ENCODE data around the gene PLEKHN1. TPM values are rescaled to one million over a fixed set of nuclear protein-coding genes. Genes with fewer than 3 reads are reported as not detected.

Gene PLEKHN1
- total and polyA plus RNA-seq, 2 donors (not counting 3 experiments of a cell fraction or from before 2014, with no cell fraction given): 0.29 to 0.88 TPM

GRCh38 chr1:942411-942821 lies 23.9 kb upstream of the PLEKHN1 start:
- Histone ChIP-seq H3K4me3 (replicated peaks in 1 of 3; ENCODE audit: insufficient read depth in 1 of 3, low read depth in 1 of 3, low read length in 3 of 3) (no peak overlapping the region), H3K4me1 (ENCODE audit: control insufficient read depth, extremely low read depth, insufficient read depth, low read length) (peaks cover 12% of the 10 kb centered on the region), H2AFZ (ENCODE audit: low read depth, low read length) (no peak overlapping the region), H3K36me3 (ENCODE audit: control insufficient read depth in 2 of 2, extremely low read depth in 1 of 2, insufficient read depth in 2 of 2, low read length in 2 of 2) (peaks cover 0 to 12% of the 10 kb centered on the region in 2 experiments), H3K79me2 (ENCODE audit: control insufficient read depth, insufficient read depth, low read length) (no peaks in the 10 kb centered on the region), H3K9ac (replicated peaks; ENCODE audit: extremely low read depth, insufficient read depth, low read length) (no peak overlapping the region), H3K9me3 (replicated peaks; ENCODE audit: control insufficient read depth, insufficient read depth, low read length) (no peaks in the 10 kb centered on the region), H3K4me2 (ENCODE audit: insufficient read depth, low read length) (no peak overlapping the region), H3K27me3 (ENCODE audit: control insufficient read depth in 2 of 2, insufficient read depth in 2 of 2, low read length in 2 of 2) (peaks cover 7 to 29% of the 10 kb centered on the region in 2 experiments), H3K9me1 (replicated peaks; ENCODE audit: control insufficient read depth, extremely low read depth, insufficient read depth, low read length) (no peaks in the 10 kb centered on the region), H3K27ac (ENCODE audit: insufficient read depth, low read depth, low read length) (no peak overlapping the region), H4K20me1 (replicated peaks; ENCODE audit: control insufficient read depth, extremely low read depth, insufficient read depth, low read length) (no peaks in the 10 kb centered on the region)
- intact Hi-C loops (cut with micrococcal nuclease) (no loop called here), dilution Hi-C loops (cut with MboI; ENCODE audit: extremely low pct_ligation_motif_present, low sequenced_read_pairs) (no loop called here)
- FAIRE-seq (no peak), DNase-seq (ENCODE audit: low read depth, low spot score) (no peak)
- ChIA-PET CTCF (interaction anchor here (1.0 to 3.2 kb wide), 5 partner anchors 9 to 73 kb away, joined by 3 to 14 read pairs (median 3); partner anchors contain the start of gene NOC2L), POLR2A (no interaction called here)
- TF ChIP-seq EZH2 (IDR thresholded peaks at IDR 0.05; ENCODE audit: borderline replicate concordance, low read depth, low read length, severe bottlenecking) (peak; percentile 79), MAX (IDR thresholded peaks at IDR 0.05; ENCODE audit: insufficient read depth, insufficient read length) (no peak)
- BruUV-seq (replicated peaks): no TSS peak

- H3K4me1 ChIP-seq (ENCODE audit: control insufficient read depth, extremely low read depth, insufficient read depth, low read length): peaks cover 12% of the 10 kb centered on the region
- CTCF ChIA-PET: interaction anchor here (0.8 to 3.2 kb wide), 6 partner anchors 9 to 74 kb away, joined by 3 to 14 read pairs (median 4); partner anchors contain the start of gene NOC2L
- DNase-seq (ENCODE audit: low read depth, low spot score) (no peak), FAIRE-seq (no peak)
- no peak overlapping the region for H3K4me2 ChIP-seq (ENCODE audit: insufficient read depth, low read length)
- H3K9me3 ChIP-seq (replicated peaks; ENCODE audit: control insufficient read depth, insufficient read depth, low read length): no peaks in the 10 kb centered on the region
- H3K9me1 ChIP-seq (replicated peaks; ENCODE audit: control insufficient read depth, extremely low read depth, insufficient read depth, low read length): no peaks in the 10 kb centered on the region
- H3K27me3 ChIP-seq (ENCODE audit: control insufficient read depth in 2 of 2, insufficient read depth in 2 of 2, low read length in 2 of 2): peaks cover 7 to 29% of the 10 kb centered on the region in 2 experiments
- H4K20me1 ChIP-seq (replicated peaks; ENCODE audit: control insufficient read depth, extremely low read depth, insufficient read depth, low read length): no peaks in the 10 kb centered on the region
- H2AFZ ChIP-seq (ENCODE audit: low read depth, low read length): no peak overlapping the region
- BruUV-seq (replicated peaks): no TSS peak
- peaks cover 0 to 16% of the 10 kb centered on the region in 2 experiments for H3K36me3 ChIP-seq (ENCODE audit: control insufficient read depth in 2 of 2, extremely low read depth in 1 of 2, insufficient read depth in 2 of 2, low read length in 2 of 2)
- TF ChIP-seq MYC (IDR thresholded peaks at IDR 0.05; ENCODE audit: low read depth, low read length): no peak
- peak; percentile 26 for TF ChIP-seq POLR2A (IDR thresholded peaks at IDR 0.05; ENCODE audit: low read depth, low read length)
- H3K79me2 ChIP-seq (ENCODE audit: control insufficient read depth, insufficient read depth, low read length): no peaks in the 10 kb centered on the region
- dilution Hi-C loops (cut with MboI; ENCODE audit: extremely low pct_ligation_motif_present, low sequenced_read_pairs) (no loop called here), intact Hi-C loops (cut with micrococcal nuclease) (no loop called here)
- H3K4me3 ChIP-seq (replicated peaks in 1 of 3; ENCODE audit: insufficient read depth in 1 of 3, low read depth in 1 of 3, low read length in 3 of 3): no peak overlapping the region
- POLR2A ChIA-PET: no interaction called here
- H3K9ac ChIP-seq (replicated peaks; ENCODE audit: extremely low read depth, insufficient read depth, low read length): no peak overlapping the region
- no peak overlapping the region for H3K27ac ChIP-seq (ENCODE audit: insufficient read depth, low read depth, low read length)
These were observed 23.3 kb upstream of the PLEKHN1 start for GRCh38 chr1:942864-943533.

Measured in endothelial cell of umbilical vein (primary cell).